Adrenal gland (tissue), 5 donors: Measurements from ENCODE around the gene CAMK2D.

Source experiments
- CTCF ChIP-seq, 6 experiments: fragments of 450-650 bp in 4 of 6; fragments of 200-600 bp in 2 of 6; sonication (generic) in 1 of 6; IDR thresholded peaks; 1 replicate in 5 of 6; 2 replicates in 1 of 6; pipeline versions ENCODE4 v1.5.1 to v1.8.0; 2016 to 2021; ENCODE audit warnings: antibody characterized with exemption in 6 of 6, mild to moderate bottlenecking in 2 of 6, moderate library complexity in 1 of 6
- POLR2A ChIP-seq, 2 donors: fragments of 450-650 bp; IDR thresholded peaks; one replicate each; pipeline ENCODE4 v1.6.1; 2017; ENCODE audit warnings: antibody characterized with exemption in 2 of 2, mild to moderate bottlenecking in 2 of 2, moderate library complexity in 1 of 2
- donor health status: DM: no; HTN: no; CAD: no.

- TF ChIP-seq CTCF (IDR thresholded peaks at IDR 0.05) (no peak), POLR2A (IDR thresholded peaks at IDR 0.05) (no peak)
Observed at GRCh38 chr4:113445286-113445685, 316.3 kb downstream of the CAMK2D start.
